ENCODE results near the gene SERPINB10.

DNA sequence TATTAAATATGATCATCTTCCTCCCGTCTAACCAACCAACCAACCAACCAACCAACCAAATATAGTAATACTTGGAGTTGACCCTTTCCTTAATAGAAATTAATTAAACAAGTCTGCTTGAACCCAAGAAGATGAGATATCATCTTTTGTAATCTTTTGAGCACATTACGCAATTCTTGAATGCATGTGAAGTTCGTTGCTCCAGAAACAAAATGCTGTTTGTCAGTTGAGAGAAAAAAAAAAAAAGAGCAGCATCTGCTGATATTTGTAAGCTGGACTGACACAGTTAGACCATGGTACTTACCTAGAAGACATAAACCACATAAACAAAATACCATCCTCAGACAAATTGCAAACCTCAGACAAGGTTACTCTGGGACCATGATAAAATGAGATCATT, 29.4 kb upstream of the SERPINB10 start:
- TF ChIP-seq, protein P1, sequence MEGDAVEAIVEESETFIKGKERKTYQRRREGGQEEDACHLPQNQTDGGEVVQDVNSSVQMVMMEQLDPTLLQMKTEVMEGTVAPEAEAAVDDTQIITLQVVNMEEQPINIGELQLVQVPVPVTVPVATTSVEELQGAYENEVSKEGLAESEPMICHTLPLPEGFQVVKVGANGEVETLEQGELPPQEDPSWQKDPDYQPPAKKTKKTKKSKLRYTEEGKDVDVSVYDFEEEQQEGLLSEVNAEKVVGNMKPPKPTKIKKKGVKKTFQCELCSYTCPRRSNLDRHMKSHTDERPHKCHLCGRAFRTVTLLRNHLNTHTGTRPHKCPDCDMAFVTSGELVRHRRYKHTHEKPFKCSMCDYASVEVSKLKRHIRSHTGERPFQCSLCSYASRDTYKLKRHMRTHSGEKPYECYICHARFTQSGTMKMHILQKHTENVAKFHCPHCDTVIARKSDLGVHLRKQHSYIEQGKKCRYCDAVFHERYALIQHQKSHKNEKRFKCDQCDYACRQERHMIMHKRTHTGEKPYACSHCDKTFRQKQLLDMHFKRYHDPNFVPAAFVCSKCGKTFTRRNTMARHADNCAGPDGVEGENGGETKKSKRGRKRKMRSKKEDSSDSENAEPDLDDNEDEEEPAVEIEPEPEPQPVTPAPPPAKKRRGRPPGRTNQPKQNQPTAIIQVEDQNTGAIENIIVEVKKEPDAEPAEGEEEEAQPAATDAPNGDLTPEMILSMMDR (IDR thresholded peaks at IDR 0.05; ENCODE audit: insufficient read depth, low read length), result no peak
- TF ChIP-seq, protein P2, sequence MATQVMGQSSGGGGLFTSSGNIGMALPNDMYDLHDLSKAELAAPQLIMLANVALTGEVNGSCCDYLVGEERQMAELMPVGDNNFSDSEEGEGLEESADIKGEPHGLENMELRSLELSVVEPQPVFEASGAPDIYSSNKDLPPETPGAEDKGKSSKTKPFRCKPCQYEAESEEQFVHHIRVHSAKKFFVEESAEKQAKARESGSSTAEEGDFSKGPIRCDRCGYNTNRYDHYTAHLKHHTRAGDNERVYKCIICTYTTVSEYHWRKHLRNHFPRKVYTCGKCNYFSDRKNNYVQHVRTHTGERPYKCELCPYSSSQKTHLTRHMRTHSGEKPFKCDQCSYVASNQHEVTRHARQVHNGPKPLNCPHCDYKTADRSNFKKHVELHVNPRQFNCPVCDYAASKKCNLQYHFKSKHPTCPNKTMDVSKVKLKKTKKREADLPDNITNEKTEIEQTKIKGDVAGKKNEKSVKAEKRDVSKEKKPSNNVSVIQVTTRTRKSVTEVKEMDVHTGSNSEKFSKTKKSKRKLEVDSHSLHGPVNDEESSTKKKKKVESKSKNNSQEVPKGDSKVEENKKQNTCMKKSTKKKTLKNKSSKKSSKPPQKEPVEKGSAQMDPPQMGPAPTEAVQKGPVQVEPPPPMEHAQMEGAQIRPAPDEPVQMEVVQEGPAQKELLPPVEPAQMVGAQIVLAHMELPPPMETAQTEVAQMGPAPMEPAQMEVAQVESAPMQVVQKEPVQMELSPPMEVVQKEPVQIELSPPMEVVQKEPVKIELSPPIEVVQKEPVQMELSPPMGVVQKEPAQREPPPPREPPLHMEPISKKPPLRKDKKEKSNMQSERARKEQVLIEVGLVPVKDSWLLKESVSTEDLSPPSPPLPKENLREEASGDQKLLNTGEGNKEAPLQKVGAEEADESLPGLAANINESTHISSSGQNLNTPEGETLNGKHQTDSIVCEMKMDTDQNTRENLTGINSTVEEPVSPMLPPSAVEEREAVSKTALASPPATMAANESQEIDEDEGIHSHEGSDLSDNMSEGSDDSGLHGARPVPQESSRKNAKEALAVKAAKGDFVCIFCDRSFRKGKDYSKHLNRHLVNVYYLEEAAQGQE (IDR thresholded peaks at IDR 0.05; ENCODE audit: insufficient replicate concordance, low read depth), result no peak

All from HL-60 (cell line).